SU-DHL-6 (cell line): ENCODE measurements around the gene NOP53.

Source experiments
- EZH2phosphoT487 ChIP-seq: fragments of 200-600 bp; sonication (generic), shearing (Covaris generic); conservative IDR thresholded peaks from 2 replicates; pipeline ENCODE4 v1.6.1; 2018; ENCODE audit warnings: mild to moderate bottlenecking, antibody characterized with exemption, low read length, moderate library complexity, mixed read lengths
- TF ChIP-seq, protein P1 (sequence below): fragments of 200-600 bp; sonication (generic); IDR thresholded peaks from one replicate; pipeline ENCODE4 v1.5.1; 2017; ENCODE audit warnings: antibody characterized with exemption, mild to moderate bottlenecking, low read length, moderate library complexity; ENCODE audit not compliant: insufficient read depth, poor library complexity, severe bottlenecking

GRCh38 chr19:47765523-47766358 is 20.4 kb downstream of the NOP53 start:
- TF ChIP-seq, protein P1, sequence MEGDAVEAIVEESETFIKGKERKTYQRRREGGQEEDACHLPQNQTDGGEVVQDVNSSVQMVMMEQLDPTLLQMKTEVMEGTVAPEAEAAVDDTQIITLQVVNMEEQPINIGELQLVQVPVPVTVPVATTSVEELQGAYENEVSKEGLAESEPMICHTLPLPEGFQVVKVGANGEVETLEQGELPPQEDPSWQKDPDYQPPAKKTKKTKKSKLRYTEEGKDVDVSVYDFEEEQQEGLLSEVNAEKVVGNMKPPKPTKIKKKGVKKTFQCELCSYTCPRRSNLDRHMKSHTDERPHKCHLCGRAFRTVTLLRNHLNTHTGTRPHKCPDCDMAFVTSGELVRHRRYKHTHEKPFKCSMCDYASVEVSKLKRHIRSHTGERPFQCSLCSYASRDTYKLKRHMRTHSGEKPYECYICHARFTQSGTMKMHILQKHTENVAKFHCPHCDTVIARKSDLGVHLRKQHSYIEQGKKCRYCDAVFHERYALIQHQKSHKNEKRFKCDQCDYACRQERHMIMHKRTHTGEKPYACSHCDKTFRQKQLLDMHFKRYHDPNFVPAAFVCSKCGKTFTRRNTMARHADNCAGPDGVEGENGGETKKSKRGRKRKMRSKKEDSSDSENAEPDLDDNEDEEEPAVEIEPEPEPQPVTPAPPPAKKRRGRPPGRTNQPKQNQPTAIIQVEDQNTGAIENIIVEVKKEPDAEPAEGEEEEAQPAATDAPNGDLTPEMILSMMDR = peak; percentile 55
- no peak for TF ChIP-seq EZH2phosphoT487
